GM19467 (cell line): Measurements from ENCODE around the gene ATXN1.
A peak's percentile ranks its signal among the peaks of the same experiment; 100 is the strongest.

ENCODE experiments used
- ATAC-seq: cut with Tn5 transposase; IDR thresholded peaks from one replicate; pipeline ENCODE4 v1.9.1; 2021; ENCODE audit warnings: mild to moderate bottlenecking, moderate library complexity; ENCODE audit not compliant: unreplicated experiment

ATXN1 gene

DNA sequence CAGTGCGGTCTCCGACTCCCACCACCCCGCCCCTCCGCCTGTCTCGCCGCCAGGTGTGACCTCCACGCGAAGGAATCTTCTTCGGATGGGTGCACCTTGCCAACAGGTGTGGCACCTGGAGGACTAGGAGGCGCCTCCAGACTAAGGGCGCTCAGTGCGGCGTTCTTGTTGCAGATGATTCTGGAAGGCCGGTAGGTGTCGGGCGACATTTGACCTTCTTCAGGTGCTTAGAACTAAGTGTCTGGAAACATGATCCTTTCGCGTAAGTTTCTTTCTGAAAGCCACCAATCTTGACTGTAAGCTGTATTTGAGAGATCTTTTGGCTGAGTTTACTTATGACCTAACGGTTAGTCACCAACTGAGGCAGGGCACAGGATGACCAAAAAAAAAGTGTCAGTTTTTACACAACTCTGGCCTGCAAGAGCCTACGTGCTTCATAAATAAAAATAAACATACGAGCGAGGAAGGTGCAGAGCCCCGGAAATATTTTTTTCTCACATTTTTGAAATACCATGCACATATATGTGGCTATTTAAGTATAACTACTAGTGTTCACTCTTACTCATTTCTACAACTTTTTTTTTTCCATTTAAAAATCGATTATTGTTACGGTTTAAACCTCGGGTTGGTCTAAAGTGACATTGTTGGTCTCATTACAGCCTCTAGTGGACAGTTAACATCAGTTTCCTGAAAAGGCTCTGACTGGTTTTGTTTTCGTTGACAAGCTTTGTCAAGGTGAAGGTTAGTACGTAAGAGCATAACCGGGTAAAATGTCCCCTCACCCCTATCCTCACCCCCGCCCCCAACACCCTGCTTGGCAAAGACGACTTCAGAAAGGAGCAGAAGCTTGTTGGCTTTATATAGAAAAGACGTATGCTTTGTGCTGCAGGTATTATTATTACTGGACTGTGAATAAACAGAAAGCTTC lies 1.6 kb upstream of the ATXN1 start:
- ATAC-seq = peak; percentile 34

DNA sequence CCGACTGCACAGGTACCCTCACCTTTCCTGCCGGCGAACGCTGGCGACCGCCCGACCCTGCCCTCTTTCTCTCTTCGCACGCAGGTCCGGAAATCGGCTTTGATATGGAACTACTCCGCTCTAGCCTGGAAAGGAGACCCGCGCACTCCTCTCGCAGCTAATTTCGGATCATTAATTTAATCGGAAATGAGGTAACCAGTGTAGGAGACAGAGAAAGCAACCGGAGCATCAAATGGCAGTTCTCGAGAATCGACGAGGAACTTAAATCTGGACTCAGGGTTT lies 949 bp upstream of the ATXN1 start:
- ATAC-seq = no peak

DNA sequence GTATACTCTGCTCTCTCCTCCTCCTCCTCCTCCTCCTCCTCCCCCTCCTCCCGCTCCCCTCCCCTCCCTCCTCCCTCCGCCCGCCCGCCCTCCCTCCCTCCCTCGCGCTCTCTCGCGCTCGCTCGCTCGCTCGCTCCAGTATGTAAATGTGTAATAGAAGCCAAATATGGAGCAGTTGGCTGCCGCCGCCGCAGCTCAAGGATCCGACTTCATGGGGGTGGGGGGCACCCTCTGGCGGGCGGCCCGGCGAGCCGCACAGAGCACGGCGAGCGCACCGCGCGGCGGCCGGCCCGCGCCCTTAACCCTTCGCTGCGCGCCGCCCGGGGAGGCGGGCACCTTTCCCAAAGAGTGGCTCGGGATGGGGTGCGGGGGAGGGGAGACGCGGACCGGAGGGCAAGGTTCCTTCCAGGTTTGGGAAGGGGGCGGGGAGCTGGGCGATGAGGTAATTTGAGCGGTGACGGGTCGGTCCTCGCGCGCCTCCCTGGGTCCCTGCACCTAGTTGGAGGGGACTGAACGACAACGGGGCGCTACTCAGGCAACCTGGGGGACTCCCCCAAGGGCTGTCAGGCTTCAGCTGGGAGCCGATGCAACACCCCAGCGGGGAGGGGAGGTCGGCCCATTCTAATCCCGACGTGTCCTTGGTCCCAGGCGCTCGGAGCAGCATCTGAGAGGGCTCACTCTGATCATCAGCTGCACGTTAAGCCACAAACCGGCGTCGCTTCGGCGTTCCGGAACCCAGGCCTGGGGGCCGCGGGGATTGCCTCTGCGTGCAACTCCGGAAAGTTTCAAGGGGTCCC lies 409 bp upstream of the ATXN1 start:
- peak; percentile 32 for ATAC-seq

DNA sequence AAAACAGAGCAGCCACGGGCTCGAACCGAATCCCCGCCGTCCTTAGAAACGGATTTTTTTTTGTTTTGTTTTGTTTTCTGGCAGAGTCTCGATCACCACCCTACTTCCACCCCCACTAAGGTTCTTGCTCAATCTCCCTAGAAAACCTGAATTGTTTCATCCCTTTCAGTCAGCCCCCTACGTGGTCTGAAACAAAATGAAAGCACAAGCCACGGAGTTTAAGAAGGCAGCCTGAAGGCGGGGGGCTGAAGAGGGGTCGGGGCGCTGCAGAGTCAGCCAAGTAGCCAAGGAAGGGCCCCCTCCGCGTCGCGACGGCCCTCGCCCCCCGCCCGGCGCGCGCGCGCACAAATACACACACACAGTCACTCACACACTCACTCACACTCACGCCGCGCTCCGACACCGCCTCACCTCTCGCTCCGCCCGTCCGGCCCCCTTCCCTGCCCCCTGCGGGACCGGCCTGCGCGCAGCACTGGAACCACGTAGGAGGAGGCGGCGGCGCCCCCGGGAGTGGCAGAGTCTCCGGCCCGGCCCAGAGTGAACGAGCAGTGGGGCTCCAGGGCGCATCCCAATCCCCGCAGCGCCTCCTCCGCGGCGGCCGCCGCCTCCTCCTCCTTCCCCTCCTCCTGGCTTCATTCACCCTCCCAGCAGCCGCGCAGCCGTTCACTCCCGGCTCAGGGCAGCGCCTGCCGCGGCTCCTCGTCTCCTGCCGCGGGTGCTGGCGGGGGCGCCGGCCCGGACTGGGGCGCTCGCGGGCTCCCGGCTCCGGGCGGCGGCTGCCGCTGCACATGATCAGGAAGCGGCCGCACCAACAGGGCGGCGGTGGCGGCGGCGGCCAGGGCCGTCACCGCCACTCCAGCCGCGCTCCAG lies 1.4 kb downstream of the ATXN1 start:
- peak; percentile 44 for ATAC-seq

DNA sequence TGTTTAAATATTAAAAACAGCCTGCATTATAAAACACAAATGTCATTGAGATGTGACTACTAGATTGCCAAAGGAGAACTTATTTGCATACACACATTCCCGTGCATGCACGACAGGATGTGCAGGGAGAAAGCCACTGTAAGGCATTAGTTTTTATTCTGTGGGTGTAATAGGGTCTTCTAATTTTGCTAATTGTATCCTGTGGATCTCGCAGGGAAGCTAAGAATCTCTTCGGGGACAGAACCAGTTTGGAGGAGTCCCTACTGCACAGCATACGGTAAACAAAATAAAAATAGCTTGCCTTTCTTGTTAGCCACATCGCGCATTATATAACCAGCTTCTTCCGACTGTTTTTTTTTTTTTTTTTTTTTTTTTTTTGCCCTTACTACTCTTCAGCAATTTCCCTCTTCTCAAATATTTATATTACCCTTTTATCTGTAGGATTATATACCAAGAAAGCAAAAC lies 2.0 kb downstream of the ATXN1 start:
- ATAC-seq = no peak

DNA sequence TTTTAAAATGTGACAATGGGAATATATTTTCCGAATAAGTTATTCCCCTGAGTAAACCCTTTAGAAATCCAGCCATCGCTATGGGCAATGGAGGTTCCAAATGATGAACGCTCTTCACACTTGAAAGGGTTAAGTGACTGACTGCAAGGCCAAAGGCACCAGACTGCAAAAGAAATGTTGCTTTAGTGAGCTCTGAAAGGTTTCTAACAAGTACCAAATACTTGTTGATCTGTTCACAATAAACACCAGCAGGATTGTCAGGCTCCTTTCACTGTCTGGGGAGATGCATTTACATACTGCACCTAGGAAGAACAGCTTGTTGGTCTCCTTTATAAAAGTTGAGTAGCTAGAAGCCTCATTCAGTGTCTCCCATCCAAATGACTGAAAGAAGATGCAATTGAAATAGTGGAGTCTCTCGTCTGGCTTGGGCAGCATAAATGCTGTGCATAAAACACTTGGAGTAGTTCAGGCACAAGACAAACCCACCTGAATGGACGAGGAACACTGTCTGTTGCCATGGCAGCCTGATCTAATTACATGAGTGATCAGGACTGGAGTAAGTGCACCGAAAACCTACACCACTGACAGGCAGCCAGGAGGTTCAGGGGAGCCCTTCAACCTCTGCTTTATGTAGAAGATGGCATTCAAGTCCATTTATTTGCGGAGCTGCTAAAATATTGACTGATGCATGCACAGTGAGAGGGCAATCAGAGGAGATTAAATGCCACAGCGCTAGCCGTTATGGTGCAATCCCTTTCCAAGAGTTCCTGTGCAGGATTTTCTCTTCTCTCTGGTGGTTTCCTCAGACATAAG lies 2.9 kb downstream of the ATXN1 start:
- ATAC-seq = no peak

DNA sequence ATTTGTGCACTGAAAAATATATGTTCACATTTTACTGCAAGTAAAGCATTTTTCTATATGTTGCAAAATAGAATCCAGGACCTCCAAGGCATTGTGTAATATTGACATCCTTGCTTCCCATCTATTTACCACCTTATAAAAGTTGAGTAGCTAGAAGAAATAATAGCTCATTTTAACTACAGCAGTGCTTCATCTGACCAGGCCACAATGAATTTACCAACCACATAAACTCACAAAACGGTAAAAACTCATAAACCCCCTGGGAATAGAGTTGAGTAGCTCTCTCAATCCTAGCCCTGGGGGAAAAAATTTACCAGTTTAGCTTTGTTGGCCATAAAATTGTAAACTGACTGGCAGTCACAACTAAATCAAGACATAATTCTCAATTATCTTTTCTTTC lies 3.9 kb downstream of the ATXN1 start:
- no peak for ATAC-seq

DNA sequence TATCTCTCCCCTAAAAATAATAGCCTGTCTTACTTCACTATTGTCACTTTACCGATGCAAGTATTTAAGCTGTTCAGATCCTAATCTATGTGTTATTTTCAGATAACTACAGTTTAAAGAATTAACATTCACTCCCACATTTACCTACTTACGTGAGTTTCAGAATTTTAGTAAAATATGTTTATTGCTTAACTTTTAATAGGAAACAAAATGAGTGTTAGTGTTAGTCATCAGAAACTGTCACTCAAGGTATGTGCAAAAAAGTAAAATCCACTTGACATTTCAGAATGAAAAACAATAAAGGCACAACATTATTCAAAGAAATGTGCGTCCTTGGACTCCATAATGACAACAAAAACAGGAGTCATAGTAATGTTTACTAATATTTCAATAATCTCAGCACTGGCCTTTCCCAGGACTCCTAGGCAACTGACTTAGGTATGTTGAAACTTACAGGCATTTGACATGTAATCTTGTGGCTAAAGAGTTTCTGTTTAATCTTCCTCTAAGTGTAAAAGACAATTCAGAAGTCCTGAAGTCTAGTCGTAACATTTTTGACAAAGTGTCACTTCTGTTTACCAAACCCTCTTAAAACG lies 4.5 kb downstream of the ATXN1 start:
- ATAC-seq = no peak

DNA sequence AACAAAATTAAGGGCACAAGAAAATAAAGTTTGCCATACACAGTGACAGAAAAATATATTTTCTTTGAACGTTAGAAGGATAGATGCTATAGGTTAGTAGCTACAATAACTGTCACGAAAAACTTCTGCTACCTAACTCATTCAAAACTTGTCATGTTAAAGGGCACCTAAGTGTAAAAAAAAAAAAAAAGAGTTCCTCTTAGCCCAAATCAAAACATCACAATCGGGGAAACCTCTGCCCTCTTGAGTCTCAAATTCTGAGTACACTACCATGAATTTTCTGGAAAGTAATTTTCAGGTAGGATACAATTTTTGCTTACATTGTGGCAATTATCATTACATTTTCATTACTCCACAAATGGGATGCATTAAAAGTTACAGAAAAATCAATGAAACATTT lies 5.7 kb downstream of the ATXN1 start:
- no peak for ATAC-seq

DNA sequence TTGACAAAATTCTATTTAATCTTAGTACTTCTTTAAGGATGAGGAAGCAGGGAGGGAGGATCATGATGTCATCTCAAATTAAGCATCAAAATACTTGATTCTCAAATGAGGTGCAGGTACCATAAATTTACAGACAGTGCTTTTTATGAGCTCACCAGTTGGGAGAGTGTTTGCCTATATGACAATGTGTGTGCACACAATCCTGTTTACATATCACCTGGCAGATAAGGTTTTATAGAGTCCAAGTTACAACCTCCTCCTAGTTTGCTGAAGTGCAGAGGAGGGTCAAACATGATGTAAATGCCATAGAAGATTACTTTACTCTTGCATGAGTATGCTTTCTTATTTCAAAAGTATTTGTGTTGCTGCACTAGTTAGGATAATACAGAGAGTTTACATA lies 6.4 kb downstream of the ATXN1 start:
- ATAC-seq = no peak

DNA sequence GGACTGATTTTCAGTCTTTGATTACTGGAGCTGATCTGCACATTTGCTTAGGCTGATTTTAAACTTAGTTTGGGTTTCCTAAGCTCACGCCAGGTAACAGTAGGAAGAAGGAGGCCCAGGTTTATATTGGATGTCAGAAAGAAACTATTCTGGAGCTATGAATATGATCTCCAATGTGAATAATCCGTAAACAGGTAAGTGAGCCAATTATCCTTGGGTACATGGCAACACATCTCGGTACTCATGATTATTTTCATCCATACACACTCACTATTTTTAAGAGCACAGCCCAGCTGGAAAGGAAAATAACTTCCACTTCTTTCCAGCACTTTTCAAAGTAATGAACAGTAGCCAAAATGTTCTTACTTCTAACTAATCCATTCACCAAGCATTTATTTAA lies 7.0 kb downstream of the ATXN1 start:
- no peak for ATAC-seq

DNA sequence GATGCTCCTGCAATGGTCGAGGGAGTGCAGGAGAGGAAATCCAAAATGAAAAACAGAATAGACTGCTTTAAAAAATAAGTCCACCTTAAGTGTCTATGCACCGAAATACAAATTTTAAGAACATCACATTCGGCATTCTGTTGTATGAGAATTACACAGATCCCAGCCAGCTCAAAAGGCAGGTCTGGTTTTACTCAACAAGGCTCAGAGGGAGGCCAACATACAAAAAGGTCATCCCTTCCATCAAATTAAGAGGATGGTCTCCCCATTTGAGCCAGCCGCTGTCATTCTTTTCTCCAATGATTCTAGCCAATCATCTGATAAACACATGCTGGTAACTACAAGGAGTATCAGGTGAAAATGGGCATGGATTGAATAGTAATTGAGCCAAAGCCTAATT lies 7.9 kb downstream of the ATXN1 start:
- ATAC-seq = no peak

DNA sequence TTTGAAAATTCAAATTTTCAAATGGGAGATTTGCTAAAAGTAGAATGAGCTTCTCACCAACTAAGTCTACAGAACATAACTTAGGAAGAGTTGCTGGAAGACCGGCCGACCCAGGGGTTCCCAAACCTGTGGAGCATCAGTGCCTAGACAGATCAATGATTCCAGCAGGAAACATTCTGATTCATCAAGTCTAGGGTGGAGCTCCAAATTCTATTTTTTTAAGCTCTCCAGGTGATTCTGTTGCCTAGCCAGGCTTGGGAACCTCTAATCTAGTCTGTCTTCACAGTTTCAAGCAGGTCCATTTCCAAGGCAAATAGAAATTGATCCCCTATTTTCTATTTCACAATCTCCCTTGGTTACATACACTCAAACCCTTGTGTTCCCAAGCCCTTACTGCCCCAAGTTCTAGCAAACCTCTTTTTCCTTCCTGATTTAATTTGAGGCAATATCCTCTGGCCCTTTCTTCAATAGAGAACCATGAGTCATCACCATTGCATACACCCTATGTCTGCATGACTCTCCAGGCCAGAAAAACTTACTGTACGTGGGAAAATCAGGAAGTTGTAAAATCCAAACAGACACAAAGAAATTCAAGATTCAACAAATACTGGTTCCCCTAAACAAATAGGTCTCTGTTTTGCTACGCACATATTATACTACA lies 8.9 kb downstream of the ATXN1 start:
- no peak for ATAC-seq

DNA sequence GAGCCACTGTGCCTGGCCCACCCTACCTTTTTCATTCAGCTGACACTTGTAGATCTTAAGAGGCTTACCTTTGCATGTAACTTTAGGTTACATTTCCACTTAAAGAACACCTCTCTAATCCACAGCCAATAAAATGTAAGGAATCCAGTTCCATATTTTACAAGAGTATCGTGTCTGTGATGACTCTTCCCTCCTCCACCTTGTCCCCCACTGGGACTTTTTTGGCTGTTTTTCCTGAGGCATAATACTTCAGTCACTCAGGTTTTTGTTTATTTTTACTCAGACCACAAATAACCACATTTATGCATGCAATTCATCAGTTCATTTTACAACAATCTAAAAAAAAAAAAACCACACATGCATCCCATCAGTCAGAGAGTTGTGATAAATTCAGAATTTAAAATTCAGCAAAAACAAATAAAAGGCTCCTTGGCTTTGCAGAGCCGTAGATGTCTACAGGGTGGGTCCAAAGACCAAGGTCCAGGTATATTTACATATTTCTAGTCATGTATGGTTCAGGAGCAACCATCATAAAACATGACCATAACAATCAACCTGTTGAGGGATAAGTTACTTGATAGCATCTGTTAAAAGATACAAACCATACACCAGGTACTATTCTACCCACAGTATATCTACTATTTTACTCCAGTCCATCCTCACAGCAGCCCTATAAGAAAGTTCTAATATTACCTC lies 9.9 kb downstream of the ATXN1 start:
- ATAC-seq = no peak

DNA sequence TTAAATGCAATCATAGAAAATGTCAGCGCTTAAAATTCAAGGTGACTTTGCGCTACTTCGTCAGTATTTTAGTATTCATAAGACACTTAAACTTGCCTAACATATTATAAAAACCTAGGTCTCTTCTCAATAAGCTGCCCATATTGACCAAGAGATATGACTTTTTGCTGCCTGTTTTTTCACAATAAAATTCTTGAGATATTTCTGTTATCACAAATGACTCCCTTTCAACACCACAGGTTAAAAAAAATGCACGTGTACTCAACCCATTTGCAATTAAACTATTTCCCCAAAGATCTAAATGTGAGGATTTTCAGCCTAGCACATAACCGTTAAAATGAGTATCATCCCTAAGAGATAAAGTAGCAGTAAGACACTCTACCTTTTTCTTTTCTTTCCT lies 10.7 kb downstream of the ATXN1 start:
- no peak for ATAC-seq

DNA sequence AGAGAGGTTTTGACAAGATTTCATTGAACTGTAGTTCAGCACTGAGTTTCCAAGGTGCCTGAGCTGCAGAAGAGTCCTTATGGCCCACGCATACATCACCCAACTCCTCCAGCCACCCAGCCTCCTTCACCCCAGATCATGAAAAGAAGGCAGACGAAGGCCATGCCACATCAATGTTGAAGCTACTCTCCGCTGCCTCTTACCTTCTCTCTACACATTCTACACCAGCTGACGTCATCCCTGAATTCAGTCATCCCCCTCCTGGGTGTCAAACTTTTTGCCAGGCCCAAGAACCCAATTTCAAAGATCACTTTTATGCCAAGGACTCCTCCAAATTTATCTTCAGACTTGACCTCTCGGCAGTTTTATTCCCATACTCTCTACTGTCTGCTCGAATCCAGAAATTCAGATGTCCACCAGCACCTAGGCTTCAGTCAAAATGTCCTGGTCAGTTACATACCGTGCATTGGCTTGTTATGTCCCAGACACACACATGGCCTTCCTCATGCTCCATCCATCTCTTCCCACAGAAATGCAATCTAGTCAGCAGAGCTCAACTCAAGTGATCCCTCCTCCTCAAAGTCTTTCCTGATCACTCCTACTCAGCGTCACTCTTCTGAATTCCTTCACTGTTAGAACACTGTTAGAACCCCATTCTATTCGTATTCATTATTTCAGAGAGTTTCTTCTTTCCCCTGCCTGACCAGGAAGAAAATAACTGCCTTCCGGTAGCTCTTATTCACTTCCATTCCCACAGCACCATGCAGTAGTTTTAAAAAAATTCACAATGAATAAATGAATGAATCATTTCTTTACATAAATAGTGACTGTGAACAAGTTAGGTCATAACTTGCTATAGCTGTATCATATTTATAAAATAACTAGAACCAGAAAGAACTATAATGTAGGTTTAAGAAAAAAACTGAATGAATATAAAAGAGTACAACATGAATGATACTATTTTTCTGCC lies 11.5 kb downstream of the ATXN1 start:
- ATAC-seq = no peak

DNA sequence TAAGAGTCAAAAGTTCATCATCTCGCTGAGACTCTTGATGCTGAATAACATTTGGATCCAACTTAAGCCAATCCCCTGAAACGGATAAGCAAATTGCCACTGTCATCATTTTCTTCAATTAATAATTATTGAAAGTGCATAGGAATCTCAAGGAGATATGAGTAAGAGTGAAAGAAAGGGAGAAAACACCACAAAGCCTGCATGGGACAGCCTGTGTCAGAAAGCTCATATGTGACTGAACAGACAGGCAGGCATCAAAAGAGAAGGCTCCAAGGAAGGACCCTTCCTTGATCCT lies 13.3 kb downstream of the ATXN1 start:
- no peak for ATAC-seq
